KG1 (cell line): ENCODE results near the gene HOXA13.

Experiments used
- DNase-seq: peaks from one replicate; lab custom pipeline; 2025; lab: John Stamatoyannopoulos, UW

HOXA13 gene

DNA sequence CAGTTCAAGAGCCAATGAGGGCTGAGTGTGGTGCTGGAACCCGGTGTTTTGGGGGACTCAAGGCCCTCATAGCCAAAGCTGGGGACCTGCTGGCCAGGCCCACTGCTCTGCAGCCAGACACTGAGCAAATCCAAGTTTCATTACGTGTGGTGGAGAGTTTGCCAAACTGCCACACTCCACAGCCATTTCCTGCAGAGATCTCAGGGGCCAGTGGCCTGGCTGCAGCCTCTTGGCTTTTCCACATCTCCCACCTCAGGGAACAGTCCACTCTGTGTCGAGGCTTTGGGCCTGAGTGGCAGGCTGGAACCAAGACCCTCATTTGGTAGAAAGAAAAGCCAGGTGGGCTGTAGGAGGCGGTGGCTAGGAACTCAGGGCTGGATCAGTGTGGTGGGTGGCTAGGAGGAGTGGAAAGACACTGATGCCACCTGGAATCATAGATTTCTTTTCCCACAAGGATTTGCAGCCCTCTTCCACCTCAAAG, 18.1 kb downstream of the HOXA13 start:
- no peak for DNase-seq

DNA sequence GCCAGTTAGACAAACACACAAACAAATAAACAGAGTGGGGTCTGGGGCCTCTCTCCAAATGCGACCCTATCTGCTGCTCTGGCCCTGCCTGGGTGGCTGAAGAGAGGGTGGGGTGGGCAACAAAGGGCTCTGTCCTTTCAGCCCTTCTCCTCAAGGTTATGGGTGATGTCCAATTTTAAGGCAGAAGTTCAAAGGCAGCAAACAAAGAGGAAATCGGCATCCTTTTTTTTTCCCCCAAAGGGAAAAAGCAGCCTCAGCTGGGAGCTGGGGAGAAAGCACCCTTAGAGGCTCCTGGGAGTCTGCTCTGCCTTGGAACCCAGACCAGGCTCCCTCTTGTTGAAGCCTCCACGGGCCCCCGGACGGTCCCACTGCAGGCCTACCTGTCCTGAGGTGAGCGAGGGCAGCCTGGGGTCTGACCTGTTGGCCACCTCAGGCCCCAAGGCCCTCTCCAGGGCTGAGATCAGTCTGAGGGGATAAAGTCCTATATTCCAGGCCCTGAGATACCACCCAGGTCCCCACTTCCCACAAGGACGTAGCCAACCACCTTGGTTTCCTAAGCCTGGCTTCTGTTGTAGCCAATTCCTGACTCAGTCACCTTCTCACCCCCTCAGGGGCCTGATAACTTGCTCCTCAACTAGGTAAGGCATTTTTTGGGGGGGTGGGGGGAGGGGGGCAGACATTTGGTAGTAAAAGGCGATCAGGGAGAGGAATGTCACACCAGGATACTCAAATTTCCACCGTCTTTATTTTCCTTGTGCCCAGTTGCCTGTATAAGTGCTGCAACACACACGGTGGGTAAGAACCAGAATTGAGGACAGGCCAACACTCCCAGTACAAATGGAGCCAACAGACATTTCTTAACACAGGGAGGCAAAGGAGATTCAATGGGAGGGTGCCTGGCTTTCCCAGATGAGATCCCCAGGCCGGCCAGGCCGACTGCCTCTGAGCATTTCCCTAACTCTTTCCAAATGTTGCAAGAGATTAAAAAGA, 19.2 kb downstream of the HOXA13 start:
- no peak for DNase-seq

DNA sequence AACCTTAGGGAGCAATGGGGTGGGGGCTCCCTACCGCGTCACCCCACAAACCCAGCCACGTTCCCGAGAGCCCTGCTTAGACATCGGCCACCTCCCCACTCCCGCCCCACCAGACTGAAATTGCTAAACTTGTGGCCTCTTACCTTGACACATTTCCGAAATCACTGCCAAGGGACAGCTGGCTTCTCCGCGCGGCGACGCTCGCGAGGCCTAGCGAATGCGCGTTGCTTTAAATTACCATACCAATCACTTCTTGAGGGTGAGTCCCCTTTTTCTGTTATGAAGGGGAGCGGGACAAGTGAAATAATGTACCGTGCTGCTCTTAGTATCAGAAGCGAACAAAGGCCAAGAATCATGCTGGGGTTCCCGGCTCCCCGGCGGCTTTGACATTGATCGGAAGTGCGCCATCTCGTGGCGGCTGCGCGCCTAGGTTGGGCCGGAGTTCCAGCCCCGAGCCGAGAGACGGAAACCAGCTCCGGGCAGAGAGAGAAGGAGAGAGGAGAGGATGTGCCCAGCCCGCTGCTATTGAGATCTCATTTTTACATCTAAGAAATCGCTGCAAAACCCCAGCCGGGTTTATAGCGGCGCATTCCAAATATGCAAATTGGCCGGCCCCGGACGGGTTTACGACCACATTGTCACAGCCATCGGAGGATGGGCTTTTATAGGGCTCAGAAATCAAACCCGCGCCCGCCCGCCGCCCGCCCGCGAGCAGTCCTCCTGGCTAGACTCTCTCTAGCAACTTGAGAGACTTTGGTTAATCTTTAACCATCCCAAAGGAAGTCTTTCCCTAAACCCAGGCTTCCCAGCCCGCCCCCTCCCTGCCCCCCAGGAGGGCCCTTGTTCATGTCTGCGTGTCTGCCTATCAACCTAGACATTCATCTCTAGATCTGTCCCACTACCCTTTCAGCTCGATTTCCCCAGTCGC, 20.1 kb downstream of the HOXA13 start:
- DNase-seq, result no peak

DNA sequence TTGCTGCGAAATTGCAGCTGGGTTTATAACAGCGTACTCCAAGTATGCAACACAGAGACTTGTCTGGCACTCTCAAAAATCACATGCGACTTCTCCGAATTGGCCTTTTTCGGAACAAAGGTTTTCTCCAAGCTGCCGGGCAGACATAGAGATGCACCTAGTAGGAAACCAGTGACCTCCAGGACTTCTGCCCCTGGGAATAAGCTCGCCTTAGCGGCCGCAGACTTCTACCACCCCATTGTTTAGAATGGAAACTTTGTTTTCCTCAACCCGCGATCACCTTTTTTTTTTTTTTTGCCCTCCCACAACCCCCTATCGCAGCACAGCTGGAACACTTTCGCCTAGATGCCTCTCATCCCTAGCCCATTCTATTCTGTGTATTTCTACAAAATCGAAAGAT, 20.9 kb downstream of the HOXA13 start:
- no peak for DNase-seq

DNA sequence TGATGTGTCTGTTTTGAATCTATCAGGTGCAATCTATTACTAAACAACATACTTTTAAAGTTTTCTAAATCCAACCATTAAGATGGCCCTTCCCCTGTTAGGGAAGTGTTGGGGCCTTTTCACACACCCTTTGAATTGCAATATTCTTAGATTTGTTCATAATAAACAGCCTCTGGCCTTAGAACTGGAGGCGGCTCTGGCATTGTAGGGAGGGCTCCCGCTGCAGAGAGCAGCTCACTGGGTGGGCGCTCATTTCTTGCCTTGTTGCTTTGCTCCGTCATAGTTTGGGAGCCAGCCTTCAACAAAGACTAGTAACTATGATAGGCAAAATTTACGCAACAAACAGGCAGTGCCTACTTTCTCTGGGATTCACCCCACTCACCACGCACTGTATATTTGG, 21.5 kb downstream of the HOXA13 start:
- no peak for DNase-seq

DNA sequence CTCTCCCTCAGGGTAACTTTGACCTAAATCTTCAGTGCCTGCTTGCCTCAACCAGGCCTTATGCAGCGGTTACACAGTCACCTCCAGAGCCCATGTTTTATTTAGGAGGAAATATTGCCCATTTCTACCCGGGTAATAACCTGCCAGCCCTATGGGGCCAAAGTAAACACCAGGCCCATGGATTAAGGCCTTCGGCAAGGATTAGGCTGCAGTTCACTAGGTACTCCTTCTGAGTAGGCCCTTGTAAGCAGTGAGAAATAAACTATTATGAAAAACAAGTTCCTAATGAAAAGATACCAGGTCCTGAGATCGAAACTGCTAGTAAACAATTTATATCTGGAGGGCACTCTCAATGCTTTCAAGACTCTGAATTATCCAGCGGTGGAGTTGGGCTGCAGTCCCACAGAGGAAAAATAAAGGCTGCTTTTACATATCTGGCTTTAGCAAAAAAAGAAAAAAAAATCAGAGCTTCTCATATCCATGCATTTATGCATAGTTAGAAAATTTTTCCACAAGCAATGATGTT, 22.0 kb downstream of the HOXA13 start:
- DNase-seq, result no peak

DNA sequence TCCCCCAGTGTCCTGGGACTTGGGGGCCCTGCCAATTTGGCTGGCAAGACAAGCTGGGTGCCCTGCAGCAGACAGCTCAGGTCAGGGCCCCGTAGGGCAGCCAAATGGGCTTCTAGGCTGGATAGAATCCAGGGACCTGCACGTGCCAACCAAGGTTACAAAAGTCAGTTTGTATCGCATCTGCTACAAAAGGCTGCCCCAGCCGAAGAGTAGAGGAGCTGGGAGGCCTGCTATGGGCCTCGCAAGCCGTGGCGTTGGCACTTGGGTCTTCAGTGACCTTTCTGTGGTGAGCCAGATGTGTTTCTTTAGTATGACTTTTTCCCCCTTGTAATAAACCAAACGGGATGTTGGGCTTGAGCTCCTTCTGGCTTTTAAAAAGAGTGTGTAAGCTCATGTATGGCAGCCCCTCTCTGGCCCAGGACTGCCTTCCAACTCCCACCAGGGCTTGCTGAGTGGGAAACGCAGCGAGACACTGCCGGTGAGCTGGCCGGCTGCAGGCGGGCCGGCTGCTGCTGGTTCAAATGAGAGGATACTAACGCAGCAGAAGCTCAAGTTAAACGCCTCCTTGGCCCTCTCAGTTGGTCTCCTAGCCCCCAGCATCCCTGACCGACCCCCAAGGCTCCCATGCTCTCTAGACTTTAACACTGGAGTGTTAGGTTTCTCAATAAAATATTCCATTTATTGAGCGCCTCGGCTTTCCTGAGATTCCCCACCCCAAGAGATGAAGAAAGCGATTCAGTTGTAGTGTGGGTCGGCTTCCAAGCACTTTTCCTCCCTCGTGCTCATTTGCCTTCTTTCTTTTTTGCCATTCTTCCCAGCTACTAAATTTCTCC, 22.7 kb downstream of the HOXA13 start:
- DNase-seq, result no peak

DNA sequence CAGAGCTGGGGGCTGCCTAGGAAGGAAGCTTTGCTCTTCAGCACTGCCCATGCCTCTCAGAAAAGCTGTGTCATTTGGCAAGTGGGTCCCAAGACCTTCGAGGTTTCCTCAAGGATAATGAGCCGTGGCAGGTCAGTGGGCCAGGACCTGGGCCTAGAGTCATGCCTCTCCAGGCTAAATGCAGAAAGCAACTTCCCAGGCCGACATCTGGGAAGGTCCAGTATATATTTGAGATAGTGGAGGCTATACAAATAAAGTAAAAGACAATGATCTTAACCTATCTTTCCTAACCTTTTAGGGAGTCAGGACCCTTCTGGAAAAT, 23.4 kb downstream of the HOXA13 start:
- DNase-seq, result no peak

DNA sequence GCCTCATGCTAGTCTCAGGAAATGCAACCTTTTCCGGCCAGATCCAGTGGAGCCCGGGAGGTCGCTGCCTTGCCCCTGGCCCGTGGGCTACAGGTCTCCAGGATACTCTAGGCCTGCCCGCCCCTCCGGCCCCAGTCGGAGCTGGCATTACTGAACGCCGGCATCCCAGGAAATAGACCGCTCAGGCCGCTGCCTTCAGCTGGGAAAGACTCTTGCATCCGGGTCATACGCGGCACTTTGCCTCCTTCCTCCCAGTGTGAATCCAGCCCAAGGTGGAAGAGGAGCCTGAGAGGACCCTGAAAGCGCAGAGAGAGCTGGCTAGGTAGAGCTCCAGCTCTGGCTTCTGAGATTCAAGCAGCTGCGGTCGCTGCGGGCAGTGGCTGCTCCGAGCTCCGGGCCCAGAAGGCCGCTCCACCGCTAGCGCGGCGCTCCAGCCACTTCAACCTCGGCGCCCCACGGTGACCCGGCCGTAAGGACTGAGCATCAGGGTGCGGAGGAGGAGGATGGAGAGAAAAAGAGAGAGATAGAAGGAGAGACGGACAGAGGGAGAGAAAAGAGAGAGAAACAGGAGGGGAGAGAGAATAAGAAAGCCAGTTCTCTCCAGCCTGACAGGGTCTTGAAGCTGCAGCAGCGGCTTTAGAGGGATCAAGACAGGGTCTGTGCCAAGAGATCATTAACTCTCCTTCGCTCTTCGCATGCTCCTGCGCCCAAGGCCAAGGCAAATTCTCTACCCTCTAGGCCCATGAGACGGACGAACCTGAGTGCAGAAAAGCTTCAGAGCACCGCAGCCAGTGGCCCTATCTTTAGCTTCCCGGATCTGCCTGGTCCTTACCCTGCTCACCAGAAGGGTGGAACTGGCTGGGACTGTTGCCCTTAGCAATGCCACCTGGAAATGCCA, 24.0 kb downstream of the HOXA13 start:
- no peak for DNase-seq

DNA sequence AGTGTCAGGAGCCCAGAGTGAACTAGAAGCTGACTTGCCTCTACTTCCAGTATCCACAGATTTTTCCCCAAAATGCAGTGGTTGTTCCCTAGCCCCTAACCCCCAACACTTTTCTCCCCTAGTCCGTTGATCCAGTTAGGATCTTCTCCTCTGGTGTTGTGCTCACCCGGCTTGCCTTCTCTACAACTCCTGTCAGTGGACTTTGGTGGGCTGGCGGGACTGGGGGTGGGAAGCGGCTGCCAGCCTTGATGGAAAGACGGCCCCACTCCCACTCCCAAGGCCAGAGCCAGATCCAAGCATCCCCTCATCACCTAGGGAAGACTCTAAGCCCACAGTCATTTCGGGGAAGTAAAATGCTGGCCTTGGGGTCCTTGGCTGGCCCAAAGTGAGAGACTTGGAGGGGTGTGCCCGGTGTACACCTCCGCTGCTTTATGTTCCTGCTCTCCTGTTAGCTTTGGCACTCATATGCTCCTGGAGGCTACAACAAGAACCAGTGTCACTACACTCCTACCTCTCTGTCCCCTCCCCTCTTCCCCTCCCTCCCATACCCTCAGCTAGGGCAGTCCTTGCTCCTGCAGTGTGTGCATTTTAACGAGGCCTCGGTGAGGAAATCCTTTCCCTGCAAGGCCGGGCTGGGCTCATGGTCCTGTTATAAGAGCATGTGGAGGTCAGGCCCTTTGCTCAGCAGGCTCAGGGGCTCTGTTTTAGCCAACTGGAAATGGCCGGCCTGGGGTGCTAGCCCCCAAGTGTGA, 24.8 kb downstream of the HOXA13 start:
- DNase-seq, result no peak

DNA sequence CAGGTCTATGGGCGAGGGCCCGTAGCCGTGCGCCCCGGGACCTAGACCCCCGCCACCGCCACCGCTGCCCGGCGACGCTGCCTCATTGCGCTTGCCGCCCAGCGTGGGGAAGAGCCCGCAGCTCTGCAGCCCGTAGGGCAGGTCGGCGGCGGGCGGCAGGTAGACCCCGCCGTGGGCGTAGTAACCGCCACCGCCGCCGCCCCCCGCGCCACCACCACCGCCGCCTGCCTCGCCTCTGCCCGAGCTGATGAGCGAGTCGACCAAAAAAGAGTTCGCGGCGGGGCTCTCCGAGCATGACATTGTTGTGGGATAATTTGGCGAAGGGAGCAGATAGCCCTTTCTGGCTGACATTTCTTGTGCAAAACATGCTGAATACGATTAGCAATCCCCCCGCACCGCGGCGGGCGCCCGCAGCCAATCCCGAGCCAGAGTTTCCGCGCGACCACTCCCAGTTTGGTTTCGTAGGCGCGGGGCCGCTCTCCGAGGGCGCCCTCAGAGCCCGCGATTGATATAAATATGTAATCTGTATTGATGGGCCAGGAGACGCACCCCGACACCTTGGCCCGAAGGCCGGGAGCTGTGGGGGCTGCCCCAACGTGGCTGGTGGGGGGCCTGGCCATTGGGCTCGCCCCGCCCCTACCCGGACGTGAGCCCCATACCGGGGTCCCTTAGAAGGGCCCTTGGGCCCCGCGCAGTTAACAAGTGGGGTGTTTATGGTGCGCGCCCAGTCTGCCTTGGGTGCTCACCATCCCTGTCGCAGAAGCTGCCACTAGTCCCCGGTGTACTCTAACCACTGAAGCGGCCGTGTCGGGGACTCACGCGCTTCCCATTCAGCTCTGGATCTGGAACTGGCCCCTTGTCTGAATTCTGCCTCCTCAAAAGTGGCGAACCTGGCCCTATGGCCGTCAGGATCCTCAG, 25.7 kb downstream of the HOXA13 start, which contains the start of gene HOXA10:
Gene HOXA10, minus strand, starts transcription at position 365 of the 918 bp plus-strand sequence. Its CDS starts 14 bp downstream, at position 351.
- DNase-seq, result no peak

DNA sequence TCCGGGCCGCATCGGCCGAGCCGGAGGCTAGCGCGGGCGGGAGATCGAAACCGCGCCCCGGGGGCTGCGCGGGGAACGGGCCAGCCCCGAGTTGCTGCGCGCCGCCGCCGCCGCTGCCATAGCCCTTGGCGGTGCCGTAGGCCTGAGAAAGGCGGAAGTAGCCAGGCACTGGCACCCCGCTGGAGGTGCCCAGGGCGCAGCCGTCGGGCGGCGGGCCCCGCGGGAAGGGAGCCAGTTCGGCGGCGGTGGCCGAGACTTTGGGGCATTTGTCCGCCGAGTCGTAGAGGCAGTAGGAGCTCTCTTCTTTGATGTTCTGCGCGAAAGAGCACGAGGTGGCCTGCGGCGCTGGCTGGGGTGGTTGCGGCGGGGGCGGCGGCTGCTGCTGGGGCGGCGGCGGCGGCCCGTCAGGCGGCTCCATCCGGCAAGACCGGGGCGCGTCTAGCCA, 26.4 kb downstream of the HOXA13 start:
- DNase-seq, result no peak

DNA sequence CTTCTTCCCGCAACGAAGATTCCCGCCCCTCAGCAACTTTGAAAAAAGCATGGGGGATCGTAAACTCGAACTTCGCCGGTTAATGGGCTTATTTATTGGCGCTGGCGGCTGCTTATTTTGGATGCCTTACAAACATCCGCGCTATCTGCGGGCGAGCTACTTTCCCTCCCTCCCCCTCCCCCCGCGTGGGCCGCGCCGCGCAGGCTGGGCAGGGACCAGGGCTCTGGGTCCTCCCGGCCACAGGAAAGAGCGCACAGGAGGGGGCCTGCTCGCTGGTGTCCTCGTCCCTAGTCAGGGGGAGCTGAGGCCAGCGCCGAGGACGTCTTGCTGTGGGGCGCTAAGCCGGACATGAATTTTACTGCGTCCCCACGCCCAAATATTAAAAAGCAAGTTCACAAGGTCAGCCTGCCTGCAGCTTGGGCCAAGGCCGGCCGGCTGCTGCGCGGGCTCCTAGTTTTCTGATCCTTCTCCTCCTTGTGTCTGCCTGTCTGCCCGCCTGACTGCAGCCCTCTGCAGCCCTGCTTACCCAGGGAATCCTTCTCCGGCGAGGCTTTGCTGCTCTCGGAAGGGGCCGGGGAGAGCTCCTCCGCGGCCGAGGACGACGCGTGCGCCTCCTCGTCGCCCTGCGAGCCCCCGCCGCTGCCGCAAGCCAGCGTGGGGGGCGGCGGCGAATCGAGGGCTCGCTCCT, 26.9 kb downstream of the HOXA13 start:
- DNase-seq, result no peak

DNA sequence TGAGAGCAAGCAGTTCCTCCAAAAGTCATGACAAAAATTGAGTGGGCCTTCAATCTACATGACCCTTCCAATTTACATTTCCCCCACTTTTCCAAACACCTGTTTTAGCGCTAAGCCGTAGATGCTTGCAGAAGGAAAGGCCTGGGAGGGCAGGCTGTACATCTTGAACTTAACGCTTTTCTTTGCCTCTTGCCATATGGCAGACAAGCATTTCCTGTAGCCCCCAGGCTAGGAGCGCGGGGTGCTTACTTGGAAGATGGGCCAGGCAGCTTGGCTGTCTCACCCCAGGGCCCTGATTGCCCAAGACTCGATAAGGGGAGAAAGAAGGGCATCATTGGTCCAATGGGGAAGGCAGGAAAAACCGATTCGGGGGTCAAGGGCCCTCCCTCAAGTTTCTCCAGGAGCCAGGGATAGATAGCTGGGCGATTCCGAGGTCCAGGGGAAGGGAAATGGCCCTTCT, 27.5 kb downstream of the HOXA13 start:
- no peak for DNase-seq

DNA sequence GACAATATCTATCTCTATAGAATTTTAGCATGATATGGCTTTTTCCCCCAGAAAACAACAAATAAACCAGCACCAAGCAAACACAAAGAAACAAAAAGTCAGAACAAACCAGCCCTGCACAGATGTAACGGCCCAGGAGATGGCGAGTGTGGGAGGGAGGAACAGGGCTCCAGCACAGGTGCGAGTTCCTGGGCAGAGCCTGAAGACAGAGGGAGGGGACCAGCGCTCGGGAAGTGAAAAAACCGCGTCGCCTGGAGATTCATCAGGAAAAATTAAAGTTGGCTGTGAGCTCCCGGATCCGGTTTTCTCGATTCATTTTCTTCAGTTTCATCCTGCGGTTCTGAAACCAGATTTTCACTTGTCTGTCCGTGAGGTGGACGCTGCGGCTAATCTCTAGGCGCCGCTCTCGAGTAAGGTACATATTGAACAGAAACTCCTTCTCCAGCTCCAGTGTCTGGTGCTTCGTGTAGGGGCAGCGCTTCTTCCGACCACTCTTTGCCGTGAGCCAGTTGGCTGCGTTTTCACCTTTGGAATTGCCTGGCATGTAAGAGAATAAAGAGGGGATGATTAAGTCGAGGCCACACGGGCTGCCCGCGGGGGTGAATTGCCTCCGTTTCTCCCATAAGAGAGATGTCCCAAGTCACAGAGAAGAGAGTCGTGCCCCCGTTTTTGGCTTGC, 28.1 kb downstream of the HOXA13 start:
- no peak for DNase-seq

DNA sequence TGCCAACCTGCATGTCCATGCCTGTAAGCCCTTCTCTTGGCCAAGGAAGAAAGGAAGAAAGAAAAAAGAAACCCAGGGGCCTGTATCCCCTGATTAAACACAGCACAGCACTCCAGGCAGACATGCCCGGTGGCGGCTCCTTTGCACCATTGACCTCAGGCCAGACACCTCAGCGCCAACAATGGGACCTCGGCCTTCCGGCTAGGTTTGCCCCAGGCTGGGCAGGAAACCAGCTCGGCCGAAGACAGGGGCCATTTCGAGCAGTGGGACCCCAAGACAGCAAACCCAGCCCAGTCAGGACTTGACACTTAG, 28.6 kb downstream of the HOXA13 start:
- no peak for DNase-seq
